ENCODE measurements around the gene MAPK6. TPM values are rescaled to one million over a fixed set of nuclear protein-coding genes. Genes with fewer than 3 reads are reported as not detected.
A peak's percentile ranks its signal among the peaks of the same experiment; 100 is the strongest.
"Not testable (repeated sequence)": the region's sequence is repeated elsewhere in the genome, so short reads cannot be mapped to it uniquely, and the experiment has no call there.

The MAPK6 gene
- total RNA-seq, 1 donor from 2014 or later: 106 TPM

DNA sequence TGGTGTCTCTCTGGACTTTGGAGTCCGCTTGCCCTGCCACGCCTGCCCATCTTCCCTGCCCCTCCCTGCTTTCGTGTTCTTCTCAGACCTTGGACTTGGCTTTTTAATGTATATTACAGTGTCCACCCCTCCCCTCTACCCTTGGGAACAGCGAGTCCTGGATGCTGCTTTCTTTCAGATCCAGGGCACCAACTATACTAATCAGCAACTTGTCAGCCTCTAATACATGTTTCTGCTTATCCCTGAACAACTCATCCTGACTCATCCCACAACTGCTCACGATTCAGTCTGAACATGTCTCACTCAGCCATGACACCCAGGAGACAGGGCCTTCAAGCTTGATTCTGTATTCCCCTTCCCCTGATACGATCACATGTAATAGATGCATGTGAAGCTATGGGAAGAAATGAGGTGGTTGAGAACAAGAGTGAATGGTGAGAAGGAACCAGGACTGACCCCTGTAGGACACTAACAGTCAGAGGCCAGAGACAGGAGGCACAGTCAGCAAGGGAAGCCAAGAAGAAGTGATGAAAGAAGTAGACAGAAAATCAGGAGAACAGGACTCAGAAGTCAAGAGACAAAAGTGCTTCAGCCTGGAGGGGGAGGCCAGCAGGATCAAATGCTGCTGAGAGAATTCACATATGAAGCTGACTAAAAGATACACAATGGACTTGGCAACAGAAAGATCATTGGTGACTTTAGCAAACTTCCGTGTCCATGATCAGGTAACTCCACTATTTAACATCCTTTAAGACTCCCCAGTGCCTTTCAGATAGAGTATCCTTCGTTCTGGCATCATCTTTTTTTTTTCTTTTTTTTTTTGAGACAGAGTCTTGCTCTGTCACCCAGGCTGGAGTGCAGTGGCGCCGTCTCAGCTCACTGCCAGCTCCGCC lies 58.1 kb downstream of the MAPK6 start:
- no peak for FAIRE-seq
- DNase-seq (ENCODE audit: low spot score in 2 of 2): no peak

DNA sequence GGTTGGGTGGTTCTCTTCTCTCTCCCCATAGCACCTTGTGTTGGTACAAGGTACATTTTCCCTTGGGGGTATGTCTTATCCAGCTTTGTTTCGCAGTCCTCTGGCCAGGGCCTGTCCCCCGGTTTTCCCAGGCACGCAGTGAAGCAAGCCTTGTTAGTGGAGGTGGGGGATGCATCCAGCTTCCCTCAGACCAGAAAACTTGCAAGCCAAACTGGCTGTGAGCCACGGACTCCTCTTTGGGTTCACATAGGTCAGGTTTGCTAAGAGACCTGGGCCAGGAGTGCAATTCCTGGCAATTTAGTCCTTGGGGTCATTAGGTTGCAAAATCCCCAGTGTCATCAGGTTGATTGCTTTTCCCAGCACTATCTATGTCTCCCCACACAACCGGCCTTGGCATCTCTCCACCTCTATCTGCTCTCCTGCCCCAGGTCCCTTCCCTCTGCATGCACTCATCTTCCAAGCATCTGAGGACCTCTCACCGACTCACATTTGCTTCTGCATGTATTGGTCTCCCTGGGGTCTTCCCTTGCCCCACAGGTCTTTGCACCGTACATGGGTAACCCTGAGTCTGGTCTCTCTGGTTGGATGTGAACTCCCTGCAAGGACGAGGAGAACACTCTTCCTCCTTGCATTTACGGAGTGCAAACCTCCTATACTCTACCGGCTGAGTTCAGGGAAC lies 59.3 kb downstream of the MAPK6 start:
- FAIRE-seq: no peak
- no peak for DNase-seq (ENCODE audit: low spot score in 2 of 2)

DNA sequence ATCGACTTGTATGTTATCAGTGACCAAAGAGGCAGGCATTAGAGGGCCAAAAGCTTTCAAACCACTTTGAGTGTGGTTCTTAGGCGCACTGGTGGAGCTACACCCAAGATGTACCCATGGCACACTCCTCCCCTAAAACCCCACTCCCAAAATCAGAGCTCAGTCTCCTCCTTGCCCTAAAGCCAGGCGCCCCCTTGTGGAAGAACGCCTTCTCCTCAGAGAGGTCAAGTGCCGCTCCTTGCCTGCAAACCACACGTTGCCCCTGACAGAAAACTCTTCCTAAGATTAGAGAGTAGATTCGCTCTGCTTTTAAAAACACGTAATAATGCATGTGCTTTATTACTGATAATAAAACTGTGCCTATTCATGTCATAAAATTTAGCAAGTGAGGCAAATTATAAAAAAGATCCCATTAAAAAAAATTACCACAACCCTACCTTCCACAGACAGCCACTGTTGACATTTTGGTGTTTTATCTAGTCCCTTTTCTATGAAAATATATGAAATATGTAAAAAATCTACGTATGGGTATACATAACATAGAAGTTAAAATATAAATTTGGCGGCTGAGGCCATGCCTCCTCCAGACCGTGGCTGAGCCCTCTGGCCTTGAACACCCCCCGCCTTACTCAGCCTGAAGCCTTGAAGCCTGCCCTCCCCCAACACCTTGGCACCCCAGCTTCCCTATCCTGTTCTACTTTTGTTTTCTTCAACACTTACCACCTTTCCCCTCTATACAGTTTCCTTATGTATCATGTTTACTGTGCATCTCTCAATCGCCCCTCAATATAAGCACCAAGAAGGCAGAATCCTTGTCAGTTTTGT lies 60.1 kb downstream of the MAPK6 start:
- FAIRE-seq: no peak

DNA sequence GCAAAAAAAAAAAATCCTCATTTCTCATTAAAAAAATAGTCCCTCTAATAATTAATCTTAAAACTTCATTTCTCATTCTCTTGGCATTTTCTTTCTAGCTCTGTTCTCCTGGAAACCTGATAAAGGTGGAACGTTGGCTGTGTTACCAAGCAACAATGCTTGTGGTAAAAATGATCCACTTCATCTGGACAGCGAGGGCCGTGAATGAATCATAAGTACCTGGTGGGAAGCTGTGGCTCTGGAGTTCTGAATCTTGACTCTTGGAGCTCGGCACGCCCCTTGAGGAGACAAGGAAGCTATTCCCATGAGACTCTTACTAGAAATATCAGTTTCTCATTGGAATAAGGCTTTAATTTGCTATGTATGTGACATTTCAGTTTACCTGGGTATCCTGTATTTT lies 61.0 kb downstream of the MAPK6 start:
- FAIRE-seq: no peak
- no peak for DNase-seq (ENCODE audit: low spot score in 2 of 2)

More for the DNA sequence above, 60.1 kb downstream of the MAPK6 start:
- peak; percentile 28 to 60 for DNase-seq (ENCODE audit: low spot score in 2 of 2)

GRCh38 chr15:52080706-52081392 lies 61.8 kb downstream of the MAPK6 start:
- FAIRE-seq (no peak), DNase-seq (ENCODE audit: low spot score in 2 of 2) (no peak)

- DNase-seq (ENCODE audit: low spot score in 2 of 2) (no peak), FAIRE-seq (no peak)
Observed at GRCh38 chr15:52082197-52083036, 63.4 kb downstream of the MAPK6 start.

DNA sequence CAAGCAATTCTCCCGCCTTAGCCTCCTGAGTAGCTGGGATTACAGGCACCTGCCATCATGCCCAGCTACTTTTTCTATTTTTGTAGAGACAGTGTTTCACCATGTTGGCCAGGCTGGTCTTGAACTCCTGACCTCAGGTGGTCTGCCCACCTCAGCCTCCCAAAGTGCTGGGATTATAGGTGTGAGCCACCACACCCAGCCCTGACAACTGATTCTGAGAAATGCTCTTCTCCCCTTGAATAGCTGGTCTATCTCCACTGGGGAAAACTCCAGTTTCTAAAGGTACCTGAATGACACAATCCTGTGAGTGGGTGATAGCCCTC lies 64.0 kb downstream of the MAPK6 start:
- not testable (repeated sequence) for DNase-seq (ENCODE audit: low spot score in 2 of 2); FAIRE-seq

GRCh38 chr15:52083603-52084002 lies 64.6 kb downstream of the MAPK6 start:
- FAIRE-seq (no peak), DNase-seq (ENCODE audit: low spot score in 2 of 2) (no peak)

GRCh38 chr15:52085299-52085698 lies 66.3 kb downstream of the MAPK6 start:
- no peak for FAIRE-seq
- no peak for DNase-seq (ENCODE audit: low spot score in 2 of 2)

DNA sequence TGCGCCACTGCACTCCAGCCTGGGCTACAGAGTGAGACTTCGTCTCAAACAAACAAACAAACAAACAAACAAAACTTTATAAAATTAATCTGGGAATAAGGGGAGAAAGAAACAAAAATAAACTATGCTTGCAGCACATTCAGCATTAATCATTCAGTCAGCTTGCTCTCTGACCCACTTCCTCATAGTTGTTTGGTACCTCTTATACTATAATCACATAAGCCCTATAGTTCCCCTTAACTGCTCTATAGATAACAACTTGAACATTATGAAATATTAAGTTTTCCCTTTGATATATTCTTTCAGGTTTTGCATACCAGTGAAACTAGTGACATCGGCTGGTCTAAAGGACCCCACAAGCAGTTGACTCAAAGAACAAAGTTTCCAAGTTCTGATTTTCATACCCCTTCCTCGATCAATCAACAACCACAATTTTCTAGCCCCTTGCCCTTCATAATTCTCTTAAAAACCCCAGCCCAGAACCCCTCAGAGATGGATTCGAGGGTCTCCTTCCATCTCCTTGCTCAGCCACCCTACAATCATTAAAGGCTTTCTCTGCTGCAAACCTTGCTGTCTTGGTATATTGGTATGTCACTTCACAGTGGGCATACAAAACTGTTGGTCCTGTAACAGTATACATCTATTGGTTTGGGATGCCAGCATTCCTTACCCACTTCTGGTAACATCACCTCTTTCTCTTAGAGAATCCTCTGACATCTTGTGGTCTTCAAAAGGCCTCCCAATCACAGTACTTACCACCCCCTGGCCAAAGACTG lies 67.2 kb downstream of the MAPK6 start:
- FAIRE-seq (no peak), DNase-seq (ENCODE audit: low spot score in 2 of 2) (no peak)

- no peak for DNase-seq (ENCODE audit: low spot score in 2 of 2)
- no peak for FAIRE-seq
Observed at GRCh38 chr15:52090193-52090592, 71.2 kb downstream of the MAPK6 start.

DNA sequence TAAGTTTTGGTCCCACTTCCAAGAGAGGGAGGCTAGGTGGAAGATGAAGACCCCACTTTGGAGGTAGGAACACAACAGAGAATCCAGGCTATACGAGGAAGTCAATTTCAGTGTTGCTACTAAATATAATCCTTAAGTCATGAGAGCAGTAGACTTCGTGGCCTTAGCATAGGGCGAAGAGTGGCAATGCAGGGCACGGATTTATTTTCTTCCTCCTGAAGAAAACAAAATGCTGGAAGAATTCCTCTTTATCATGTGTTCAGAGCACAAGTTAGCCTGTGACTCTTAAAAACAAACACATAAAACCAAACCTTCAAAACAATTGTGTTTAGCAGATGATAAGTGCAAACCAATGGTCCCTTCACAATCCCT lies 74.1 kb downstream of the MAPK6 start:
- no peak for FAIRE-seq

DNA sequence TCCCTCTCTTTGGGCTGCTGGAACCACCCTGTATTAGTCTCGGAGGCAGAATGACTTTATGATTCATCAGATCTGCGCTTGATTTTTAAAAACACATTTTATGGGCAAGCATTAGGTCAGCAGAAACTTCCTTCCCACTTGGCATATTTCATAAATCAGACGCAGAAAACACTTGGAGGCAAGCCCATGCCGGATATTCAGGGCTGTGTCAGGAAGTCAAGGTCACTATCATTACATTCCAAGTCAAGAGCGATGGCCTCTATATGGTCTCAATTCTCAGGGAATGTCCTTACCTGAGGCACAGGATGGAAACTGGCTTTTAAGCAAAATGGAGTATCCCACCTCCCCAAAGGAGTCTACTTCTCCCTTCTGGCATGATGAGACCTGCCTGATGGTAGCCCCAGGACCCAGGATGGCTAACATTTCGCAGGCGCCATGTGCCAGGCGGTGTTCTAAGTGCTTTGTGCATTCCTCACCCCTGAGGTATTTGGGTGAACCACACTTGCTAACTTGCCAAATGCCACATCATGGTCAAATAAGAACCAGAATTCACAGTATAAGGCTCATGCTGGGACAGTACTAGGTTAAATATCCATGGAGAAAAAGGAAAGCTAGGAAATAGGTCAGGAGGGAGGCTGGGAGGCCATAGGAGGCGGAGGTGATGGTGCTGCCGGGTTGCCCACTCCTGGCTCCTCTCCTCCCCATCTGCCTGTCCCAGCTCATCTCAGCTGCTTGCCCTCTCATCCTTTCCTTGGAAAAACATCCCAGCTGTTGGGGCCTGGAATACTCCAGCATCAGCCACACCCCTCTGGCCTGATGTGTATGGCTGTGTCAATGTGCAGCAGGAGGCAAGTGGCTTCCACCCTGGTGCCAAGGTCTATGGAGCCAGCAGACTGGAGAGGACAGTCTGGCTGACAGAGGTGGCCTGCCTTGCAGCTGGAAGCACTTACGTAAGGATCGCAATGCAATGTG lies 74.8 kb downstream of the MAPK6 start:
- no peak for DNase-seq (ENCODE audit: low spot score in 2 of 2)
- no peak for FAIRE-seq

More for the DNA sequence above, 74.1 kb downstream of the MAPK6 start:
- no peak for DNase-seq (ENCODE audit: low spot score in 2 of 2)

GRCh38 chr15:52094811-52095584 lies 76.0 kb downstream of the MAPK6 start:
- DNase-seq (ENCODE audit: low spot score in 2 of 2) (no peak), FAIRE-seq (no peak)

GRCh38 chr15:52095597-52096262 lies 76.7 kb downstream of the MAPK6 start:
- FAIRE-seq (no peak), DNase-seq (ENCODE audit: low spot score in 2 of 2) (no peak)

DNA sequence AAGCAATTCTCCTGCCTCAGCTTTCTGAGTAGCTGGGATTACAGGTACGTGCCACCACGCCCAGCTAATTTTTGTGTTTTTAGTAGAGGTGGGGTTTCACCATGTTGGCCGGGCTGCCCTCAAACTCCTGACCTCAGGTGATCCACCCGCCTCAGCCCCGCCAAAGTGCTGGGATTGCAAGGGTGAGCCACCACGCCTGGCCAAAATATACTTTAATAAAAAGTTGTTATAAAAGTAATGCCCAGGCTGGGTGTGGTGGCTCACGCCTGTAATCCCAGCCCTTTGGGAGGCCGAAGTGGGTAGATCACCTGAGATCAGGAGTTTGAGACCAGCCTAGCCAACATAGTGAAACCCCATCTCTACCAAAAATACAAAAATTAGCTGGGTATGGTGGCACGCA lies 77.5 kb downstream of the MAPK6 start:
- not testable (repeated sequence) for DNase-seq (ENCODE audit: low spot score in 2 of 2); FAIRE-seq
